Loucy (cell line): ENCODE results near the gene NRIP1.

Experiments used
- CTCF ChIP-seq: fragments of 200-600 bp; sonication (generic); conservative IDR thresholded peaks from 2 replicates; pipeline ENCODE4 v1.5.1; 2014; ENCODE audit warnings: mild to moderate bottlenecking, antibody characterized with exemption, low read length
- EZH2phosphoT487 ChIP-seq: fragments of 200-600 bp; IDR thresholded peaks from 2 replicates; pipeline ENCODE4 v1.6.1; 2018; ENCODE audit warnings: antibody characterized with exemption, mild to moderate bottlenecking, moderate library complexity, borderline replicate concordance

- TF ChIP-seq CTCF (no peak), EZH2phosphoT487 (no peak)
These were observed 14.0 kb downstream of the NRIP1 start for GRCh38 chr21:15050568-15051377.
